CMK (cell line): ENCODE results near the gene LOXHD1.

Experiments used
- DNase-seq: peaks from one replicate; pipeline ENCODE4 v3.0.0-alpha.2; 2010; ENCODE audit warnings: low read depth

Gene LOXHD1

DNA sequence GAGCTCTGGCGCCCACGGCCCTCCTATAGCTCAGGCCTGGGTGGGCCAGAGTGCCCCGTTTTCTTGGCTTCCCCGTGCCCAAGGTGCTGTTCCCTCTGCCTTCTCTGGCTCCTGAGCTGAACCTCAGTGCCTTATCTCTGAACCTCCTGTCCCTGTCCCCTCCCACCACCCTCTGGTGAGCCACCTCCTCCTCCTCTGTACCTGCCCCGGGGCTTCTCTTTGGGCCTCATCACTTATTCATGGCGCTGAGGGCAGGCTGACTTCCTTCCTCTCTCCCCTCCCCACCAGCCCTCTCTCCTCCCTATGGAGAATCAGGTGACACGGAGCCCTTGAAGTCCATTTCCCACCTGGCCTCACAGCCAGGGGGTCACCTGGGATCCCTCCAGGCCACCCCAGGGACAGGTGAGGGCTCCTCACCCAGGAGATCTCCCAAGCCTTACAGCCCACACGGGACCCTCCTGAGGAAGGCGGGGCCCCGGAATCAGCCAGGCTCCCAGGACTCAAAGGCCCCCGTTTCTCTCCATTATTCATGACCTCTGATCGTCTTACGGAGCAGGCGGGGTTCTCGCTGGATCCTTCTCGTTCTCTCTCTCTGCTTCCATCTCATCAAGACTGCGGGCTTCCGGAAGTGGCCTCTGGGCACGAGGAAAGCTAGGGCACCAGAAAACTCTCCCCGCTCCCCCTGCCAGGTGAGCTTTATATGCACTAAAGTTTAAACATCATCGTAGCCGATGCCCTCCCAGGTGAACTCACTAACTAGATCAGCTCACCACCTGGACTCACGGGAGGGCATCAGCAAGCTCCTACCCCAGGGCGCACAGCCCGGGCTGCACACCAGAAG is at the start of gene LOXHD1:
Gene LOXHD1 (minus strand): TSS at position 106 of the 841 bp plus-strand sequence. CDS start 187 bp downstream, outside the sequence.
- no peak for DNase-seq

DNA sequence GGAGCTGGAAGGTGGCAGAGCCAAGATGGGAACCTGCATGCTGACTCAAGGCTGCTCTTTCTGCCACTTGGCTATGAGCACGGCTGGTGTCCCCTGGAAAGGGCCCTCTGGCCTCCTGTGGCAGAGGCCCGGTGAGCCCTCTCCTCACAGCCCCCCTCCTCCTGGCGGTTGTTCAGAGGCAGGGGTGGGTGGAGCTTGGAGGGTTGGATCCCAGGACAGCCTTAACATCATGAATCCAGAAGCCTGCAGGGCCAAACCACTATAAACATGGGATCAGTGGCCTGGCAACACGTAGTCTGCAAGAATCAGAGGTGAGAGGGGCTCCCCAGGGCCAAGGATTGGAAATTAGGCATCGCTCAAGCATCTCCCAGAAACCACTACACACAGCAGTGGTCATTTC is 48.5 kb upstream of the LOXHD1 start:
- DNase-seq: no peak

GRCh38 chr18:46704816-46705215 is 47.8 kb upstream of the LOXHD1 start:
- DNase-seq: no peak

GRCh38 chr18:46704189-46704588 is 47.2 kb upstream of the LOXHD1 start:
- DNase-seq: no peak

- DNase-seq: no peak
Observed at GRCh38 chr18:46702471-46702870, 45.5 kb upstream of the LOXHD1 start.

GRCh38 chr18:46700066-46700824 is 43.2 kb upstream of the LOXHD1 start:
- DNase-seq: no peak

- no peak for DNase-seq
Observed at GRCh38 chr18:46696702-46697101, 39.7 kb upstream of the LOXHD1 start.

DNA sequence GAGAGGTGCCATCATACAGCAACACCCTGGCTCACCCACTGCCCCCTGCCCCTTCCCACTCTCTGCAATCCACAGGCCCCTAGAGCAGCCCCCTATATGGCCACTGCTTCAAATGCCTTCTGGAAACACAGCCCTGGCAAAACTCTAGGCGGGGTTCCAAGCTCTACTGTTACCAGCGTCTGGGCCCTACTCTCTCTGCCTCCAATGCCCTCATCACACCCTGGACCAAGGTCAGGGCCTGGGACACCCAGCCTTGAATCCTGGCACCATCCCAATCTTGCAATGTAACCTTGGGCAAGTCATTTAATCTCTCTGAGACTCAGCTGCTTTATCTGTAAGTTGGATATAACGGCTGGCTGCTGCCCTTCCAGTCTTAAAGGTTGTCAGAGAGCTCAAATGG is 39.2 kb upstream of the LOXHD1 start:
- no peak for DNase-seq

GRCh38 chr18:46693996-46694395 is 37.0 kb upstream of the LOXHD1 start:
- DNase-seq: no peak

GRCh38 chr18:46688853-46689525 is 32.0 kb upstream of the LOXHD1 start:
- DNase-seq: no peak

DNA sequence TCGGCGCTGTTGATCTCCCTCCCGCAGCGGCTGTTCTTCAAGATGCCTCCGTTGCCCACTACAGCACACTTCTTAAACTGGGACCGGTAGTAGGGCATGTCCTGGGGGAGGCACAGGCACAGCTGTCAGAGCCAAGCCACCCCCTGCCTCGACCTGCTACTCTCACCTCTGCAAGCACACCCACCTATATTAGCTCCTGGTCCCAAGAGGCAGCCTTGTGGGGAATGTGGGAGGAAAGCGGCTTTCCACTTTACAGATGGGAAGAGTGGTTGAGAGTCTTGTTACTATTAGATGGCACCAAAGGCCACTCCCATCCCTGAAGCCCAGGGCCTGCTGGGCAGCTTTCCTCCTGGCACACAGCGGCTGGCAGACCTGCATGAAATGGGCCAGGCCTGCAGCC is 29.2 kb upstream of the LOXHD1 start:
- no peak for DNase-seq

DNA sequence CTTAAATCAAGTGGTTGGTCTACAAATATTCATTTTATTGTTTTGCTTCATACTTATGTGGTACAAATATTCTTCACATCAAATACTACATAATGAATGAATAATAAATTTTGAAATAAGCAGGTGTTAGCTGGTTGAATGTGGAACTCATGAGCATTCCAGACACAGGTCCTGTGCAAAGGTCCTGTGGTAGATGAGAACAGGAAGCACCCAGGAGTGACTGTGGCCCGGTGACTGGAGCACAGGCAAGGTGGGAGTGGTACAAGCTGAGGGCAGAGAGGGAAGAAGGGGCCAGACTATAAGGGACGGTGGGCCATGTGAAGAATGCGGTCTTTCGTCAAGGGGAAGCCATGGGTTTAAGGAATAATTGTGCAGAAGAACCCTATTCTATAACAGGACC is 26.2 kb upstream of the LOXHD1 start:
- no peak for DNase-seq

GRCh38 chr18:46680784-46681695 is 24.0 kb upstream of the LOXHD1 start:
- DNase-seq: no peak

DNA sequence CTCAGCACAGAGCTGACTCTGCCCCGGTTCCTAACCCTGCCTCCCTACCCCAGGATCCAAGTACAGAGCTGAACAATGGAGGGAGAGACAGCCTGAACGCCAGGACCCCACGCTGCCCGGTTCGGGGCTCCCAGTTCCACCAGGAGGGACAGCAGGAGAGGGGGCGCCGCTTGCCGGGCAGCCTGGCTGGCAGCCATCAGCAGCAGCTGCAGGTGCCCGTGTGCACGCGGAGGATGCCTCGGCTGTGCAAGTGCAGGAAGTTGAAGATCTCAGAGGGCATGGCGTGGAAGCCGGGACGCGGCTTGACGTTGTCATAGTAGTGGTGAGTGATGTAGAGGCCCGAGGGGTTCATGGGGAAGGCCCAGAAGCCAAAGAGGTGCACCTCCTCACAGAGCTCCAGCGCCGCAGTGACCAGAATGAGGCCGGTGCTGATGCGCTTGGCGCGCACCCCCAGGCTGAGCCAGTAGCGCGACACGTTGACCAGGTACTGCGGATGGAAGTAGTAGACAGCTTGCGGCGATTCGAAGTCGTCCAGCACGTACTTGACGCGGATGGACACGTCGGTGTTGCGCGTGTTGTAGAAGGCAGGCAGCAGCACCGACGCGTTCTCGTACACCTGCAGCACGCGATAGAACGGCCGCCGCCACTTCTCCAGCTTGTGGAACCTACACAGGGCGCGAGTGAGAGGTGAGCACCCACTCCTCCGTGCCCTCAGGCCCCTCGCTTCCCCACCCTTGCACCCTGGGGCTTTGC is 23.0 kb upstream of the LOXHD1 start:
- DNase-seq: no peak

DNA sequence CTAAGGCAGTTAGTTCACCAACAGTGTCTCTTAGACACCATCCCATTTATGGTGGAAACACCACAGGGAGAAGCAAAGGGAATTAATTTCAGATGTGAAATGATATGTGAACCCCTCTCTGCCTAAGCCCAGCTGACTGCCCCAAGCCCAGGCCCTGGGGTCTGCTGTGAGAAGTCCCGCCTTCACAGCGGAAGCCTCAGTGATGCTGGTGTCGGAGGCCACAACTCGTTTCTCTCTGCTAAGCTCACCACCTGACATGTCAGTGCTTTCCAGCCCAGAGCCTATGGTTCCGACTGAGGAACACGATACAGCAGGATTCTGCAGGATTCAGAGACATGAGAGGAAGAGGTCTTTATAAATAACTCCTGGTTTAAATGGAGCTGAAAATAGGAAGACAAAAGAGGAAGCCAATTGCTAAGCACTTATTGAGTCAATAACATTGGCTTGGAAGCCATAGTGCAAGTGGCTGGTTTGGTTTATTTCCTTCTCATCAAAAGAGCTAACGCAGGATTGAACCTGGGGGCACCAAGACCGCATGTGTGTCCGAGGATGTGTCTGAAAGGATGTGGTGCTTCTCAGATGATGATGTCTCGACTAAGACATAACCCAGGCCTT is 21.9 kb upstream of the LOXHD1 start:
- no peak for DNase-seq

DNA sequence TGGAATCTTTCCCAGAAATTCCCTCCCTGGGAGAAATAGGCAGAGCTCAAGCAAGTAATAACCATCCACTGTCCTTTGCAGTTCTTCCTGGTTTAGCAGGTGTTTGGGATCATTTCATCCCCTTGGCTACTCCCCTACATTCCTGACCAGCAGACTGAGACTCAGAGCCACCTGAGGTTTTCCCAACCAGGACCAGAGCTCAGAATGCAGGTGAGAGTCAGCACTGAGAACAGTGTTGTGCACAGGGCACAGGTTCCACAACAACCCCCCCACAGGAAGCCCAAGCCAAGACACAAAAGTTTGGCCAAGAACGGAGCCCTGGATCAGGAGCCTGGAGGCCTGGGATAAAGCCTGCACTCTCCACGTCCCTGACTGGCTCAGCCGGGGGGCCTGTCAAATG is 21.0 kb upstream of the LOXHD1 start:
- DNase-seq: no peak

DNA sequence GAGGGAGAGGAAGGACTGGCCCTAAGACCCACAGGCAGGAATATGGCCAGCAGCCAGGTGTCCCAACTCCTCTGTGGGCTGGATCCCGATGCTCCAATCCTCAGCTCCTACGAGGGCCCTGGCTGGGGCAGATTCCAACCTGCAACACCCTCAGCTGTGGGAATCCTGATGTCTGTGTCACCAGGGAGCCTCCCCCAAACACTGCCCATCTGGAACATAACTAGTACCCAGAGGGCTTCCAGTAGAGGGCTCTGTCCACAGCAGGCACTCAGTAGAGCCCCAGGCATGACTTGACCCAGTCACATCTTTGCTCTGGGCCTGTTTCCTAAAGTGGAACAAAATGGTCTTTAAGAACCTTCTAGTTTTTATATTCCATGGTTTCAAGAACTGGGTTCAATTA is 20.6 kb upstream of the LOXHD1 start:
- DNase-seq: no peak

DNA sequence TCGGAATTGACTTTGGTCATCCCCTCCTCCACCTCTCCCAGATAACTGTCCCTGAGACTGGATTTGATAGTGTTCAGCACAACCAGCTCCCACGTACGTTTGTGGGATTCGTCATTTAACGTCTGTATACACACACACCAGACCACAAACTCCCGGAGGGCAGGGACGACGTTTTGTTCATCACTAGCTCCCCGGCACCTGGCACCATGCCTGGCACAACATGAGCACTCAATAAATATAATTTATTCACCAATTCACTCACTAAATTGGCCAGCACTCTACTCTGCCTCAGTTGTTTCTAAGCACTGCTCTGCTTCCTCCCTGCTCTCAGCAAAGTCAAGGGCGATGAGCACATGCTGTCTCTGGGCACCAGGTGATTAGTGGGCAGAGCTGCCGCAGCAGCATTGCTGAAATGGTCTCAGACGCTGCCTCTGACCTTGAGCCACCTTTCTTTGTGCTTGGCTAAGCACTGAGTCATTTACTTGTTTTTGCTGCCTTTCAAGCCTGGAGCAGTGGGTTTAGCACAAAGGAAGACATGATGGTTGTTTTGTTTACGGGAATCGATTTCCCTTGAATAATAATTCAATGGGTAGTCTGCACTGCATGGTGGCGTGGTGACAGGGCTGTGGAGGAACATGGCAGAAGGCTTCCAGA is 19.3 kb upstream of the LOXHD1 start:
- no peak for DNase-seq

- no peak for DNase-seq
Observed at GRCh38 chr18:46675112-46675511, 18.1 kb upstream of the LOXHD1 start.
